Lower leg skin (tissue), 3 donors: ENCODE results near the gene ODAPH.
"Not testable (repeated sequence)": the region's sequence is repeated elsewhere in the genome, so short reads cannot be mapped to it uniquely, and the experiment has no call there.

Experiments used
- POLR2A ChIP-seq, 2 donors: fragments of 450-650 bp; IDR thresholded peaks; one replicate each; pipeline ENCODE4 v1.6.1; 2016 to 2017; ENCODE audit warnings: antibody characterized with exemption in 2 of 2, mild to moderate bottlenecking in 1 of 2, moderate library complexity in 1 of 2
- TF ChIP-seq, protein P1 (sequence below), 3 donors: fragments of 450-650 bp; IDR thresholded peaks; one replicate each; pipeline ENCODE4 v1.5.1; 2016; ENCODE audit warnings: antibody characterized with exemption in 3 of 3, mild to moderate bottlenecking in 3 of 3, moderate library complexity in 2 of 3

GRCh38 chr4:75533926-75534325 lies 21.9 kb upstream of the ODAPH start:
- TF ChIP-seq, protein P1, sequence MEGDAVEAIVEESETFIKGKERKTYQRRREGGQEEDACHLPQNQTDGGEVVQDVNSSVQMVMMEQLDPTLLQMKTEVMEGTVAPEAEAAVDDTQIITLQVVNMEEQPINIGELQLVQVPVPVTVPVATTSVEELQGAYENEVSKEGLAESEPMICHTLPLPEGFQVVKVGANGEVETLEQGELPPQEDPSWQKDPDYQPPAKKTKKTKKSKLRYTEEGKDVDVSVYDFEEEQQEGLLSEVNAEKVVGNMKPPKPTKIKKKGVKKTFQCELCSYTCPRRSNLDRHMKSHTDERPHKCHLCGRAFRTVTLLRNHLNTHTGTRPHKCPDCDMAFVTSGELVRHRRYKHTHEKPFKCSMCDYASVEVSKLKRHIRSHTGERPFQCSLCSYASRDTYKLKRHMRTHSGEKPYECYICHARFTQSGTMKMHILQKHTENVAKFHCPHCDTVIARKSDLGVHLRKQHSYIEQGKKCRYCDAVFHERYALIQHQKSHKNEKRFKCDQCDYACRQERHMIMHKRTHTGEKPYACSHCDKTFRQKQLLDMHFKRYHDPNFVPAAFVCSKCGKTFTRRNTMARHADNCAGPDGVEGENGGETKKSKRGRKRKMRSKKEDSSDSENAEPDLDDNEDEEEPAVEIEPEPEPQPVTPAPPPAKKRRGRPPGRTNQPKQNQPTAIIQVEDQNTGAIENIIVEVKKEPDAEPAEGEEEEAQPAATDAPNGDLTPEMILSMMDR (IDR thresholded peaks at IDR 0.05), result not testable (repeated sequence)
- TF ChIP-seq POLR2A (IDR thresholded peaks at IDR 0.05), result not testable (repeated sequence)
